CD4-positive, CD25-positive, alpha-beta regulatory T cell (primary cell): Measurements from ENCODE around the gene SAT1. TPM values are rescaled to one million over a fixed set of nuclear protein-coding genes. Genes with fewer than 3 reads are reported as not detected.

Source experiments
- ATAC-seq, 2 donors: fragments of 150-1000 bp; cut with Tn5 transposase; one replicate each; pipeline ENCODE4 v1.10.0; 2021; ENCODE audit warnings: low read depth in 2 of 2, moderate number of reproducible peaks in 2 of 2, moderate library complexity in 1 of 2
- DNase-seq, 3 donors: peaks; one replicate each; pipeline versions ENCODE4 v3.0.0 to v3.0.0-alpha.2; 2012 to 2022; ENCODE audit warnings: mixed read lengths in 1 of 3
- H3K27ac ChIP-seq: one replicate; pipeline ENCODE4 v1.7.0; 2013; ENCODE audit warnings: mild to moderate bottlenecking, low read length; ENCODE audit not compliant: insufficient read depth, poor library complexity, severe bottlenecking
- H3K27me3 ChIP-seq: one replicate; pipeline ENCODE4 v1.7.0; 2013; ENCODE audit warnings: low read length; ENCODE audit not compliant: control insufficient read depth, insufficient read depth
- H3K36me3 ChIP-seq: one replicate; pipeline ENCODE4 v1.7.0; 2013; ENCODE audit warnings: mild to moderate bottlenecking, low read length, moderate library complexity; ENCODE audit not compliant: control insufficient read depth, insufficient read depth
- H3K4me1 ChIP-seq: 2 replicates; pipeline ENCODE4 v1.7.0; 2013; ENCODE audit warnings: mild to moderate bottlenecking, low read length; ENCODE audit not compliant: insufficient read depth, control insufficient read depth, poor library complexity, severe bottlenecking
- H3K4me3 ChIP-seq: one replicate; pipeline ENCODE4 v1.7.0; 2013; ENCODE audit warnings: low read depth, mild to moderate bottlenecking, low read length, moderate library complexity
- H3K9me3 ChIP-seq, 2 experiments: 1 replicate in 1 of 2; 2 replicates in 1 of 2; pipeline ENCODE4 v1.7.0; 2013; ENCODE audit warnings: low read length in 2 of 2, mild to moderate bottlenecking in 1 of 2, moderate library complexity in 1 of 2; ENCODE audit not compliant: control insufficient read depth in 2 of 2
- H3K27ac Mint-ChIP-seq, 3 donors: one replicate each; pipeline ENCODE4 v1.8.0; 2020 to 2022; ENCODE audit warnings: mild to moderate bottlenecking in 3 of 3, mixed read lengths in 3 of 3, moderate library complexity in 2 of 3
- H3K27me3 Mint-ChIP-seq: one replicate; pipeline ENCODE4 v1.8.0; 2022; ENCODE audit warnings: mild to moderate bottlenecking, mixed read lengths
- H3K36me3 Mint-ChIP-seq: one replicate; pipeline ENCODE4 v1.8.0; 2020; ENCODE audit warnings: mixed read lengths
- H3K4me1 Mint-ChIP-seq, 4 donors: one replicate each; pipeline ENCODE4 v1.8.0; 2020 to 2022; ENCODE audit warnings: mixed read lengths in 4 of 4, mild to moderate bottlenecking in 1 of 4
- H3K4me3 Mint-ChIP-seq, 4 donors: one replicate each; pipeline ENCODE4 v1.8.0; 2020 to 2022; ENCODE audit warnings: mild to moderate bottlenecking in 4 of 4, mixed read lengths in 4 of 4, moderate library complexity in 3 of 4
- H3K9me3 Mint-ChIP-seq, 7 donors: one replicate each; pipeline ENCODE4 v1.8.0; 2020 to 2022; ENCODE audit warnings: mixed read lengths in 7 of 7, mild to moderate bottlenecking in 3 of 7, moderate library complexity in 2 of 7
- polyA plus RNA-seq, 4 donors: library from polyadenylated mRNA; unstranded; fragments of 300-500 nt; fragmentation: Illumina TruSeq; gene quantifications; one replicate each; pipeline ENCODE4 v1.2.3, GENCODE V29; 2021
- total RNA-seq: library from RNA; stranded (reverse); gene quantifications from one replicate; pipeline ENCODE4 v1.2.3, GENCODE V29; 2022

The SAT1 gene
- total and polyA plus RNA-seq, 5 donors from 2014 or later = 186 to 939 (median 282) TPM

- peaks cover 4% of the 10 kb centered on the region for H3K36me3 Mint-ChIP-seq
- peak overlapping the region in 1 of 3 donors; percentile 38 for H3K27ac Mint-ChIP-seq
Measured at GRCh38 chrX:23779025-23779424, 3.9 kb upstream of the SAT1 start.

GRCh38 chrX:23782455-23782854 lies 518 bp upstream of the SAT1 start:
- DNase-seq (no peak), ATAC-seq (no peak)
- Mint-ChIP-seq H3K4me1 (peaks cover 3 to 45% (median 18%) of the 10 kb centered on the region in 4 donors), H3K27me3 (no peaks in the 10 kb centered on the region), H3K9me3 (peaks cover 0 to 1% (median 0%) of the 10 kb centered on the region in 7 donors), H3K36me3 (peaks cover 17% of the 10 kb centered on the region), H3K27ac (peak overlapping the region; percentile 97 to 99 (median 97)), H3K4me3 (peak overlapping the region; percentile 92 to 99 (median 96))
- Histone ChIP-seq H3K27ac (peak overlapping the region; percentile 86), H3K36me3 (peaks cover 10% of the 10 kb centered on the region), H3K27me3 (no peaks in the 10 kb centered on the region), H3K4me3 (peak overlapping the region; percentile 62), H3K4me1 (peaks cover 19% of the 10 kb centered on the region), H3K9me3 (no peaks in the 10 kb centered on the region)

More at GRCh38 chrX:23779025-23779424, 3.9 kb upstream of the SAT1 start:
- Histone ChIP-seq H3K4me1 (peaks cover 13% of the 10 kb centered on the region), H3K4me3 (no peak overlapping the region), H3K27me3 (no peaks in the 10 kb centered on the region), H3K9me3 (no peaks in the 10 kb centered on the region), H3K36me3 (no peaks in the 10 kb centered on the region), H3K27ac (no peak overlapping the region)
- no peak overlapping the region for H3K4me3 Mint-ChIP-seq
- DNase-seq = no peak
- ATAC-seq = no peak
- no peaks in the 10 kb centered on the region for H3K27me3 Mint-ChIP-seq
- H3K9me3 Mint-ChIP-seq = no peaks in the 10 kb centered on the region
- H3K4me1 Mint-ChIP-seq = peaks cover 1 to 28% (median 9%) of the 10 kb centered on the region in 4 donors

GRCh38 chrX:23783589-23784469 lies 856 bp downstream of the SAT1 start:
- peak; percentile 4 to 52 (median 40) for DNase-seq
- ATAC-seq = no peak

GRCh38 chrX:23784470-23785331 lies 1.7 kb downstream of the SAT1 start:
- Histone ChIP-seq H3K9me3 (no peaks in the 10 kb centered on the region), H3K4me1 (peaks cover 19% of the 10 kb centered on the region), H3K36me3 (peaks cover 10% of the 10 kb centered on the region), H3K27me3 (no peaks in the 10 kb centered on the region), H3K4me3 (peak overlapping the region; percentile 95), H3K27ac (peak overlapping the region; percentile 86)
- peaks cover 8 to 47% (median 20%) of the 10 kb centered on the region in 4 donors for H3K4me1 Mint-ChIP-seq
- DNase-seq = peak in 1 of 3 donors; percentile 58
- H3K9me3 Mint-ChIP-seq = peaks cover 0 to 1% (median 0%) of the 10 kb centered on the region in 7 donors
- no peaks in the 10 kb centered on the region for H3K27me3 Mint-ChIP-seq
- H3K36me3 Mint-ChIP-seq = peaks cover 17% of the 10 kb centered on the region
- no peak for ATAC-seq
- H3K4me3 Mint-ChIP-seq = peak overlapping the region; percentile 92 to 99 (median 96)
- peak overlapping the region in 2 of 3 donors; percentile 77 to 97 for H3K27ac Mint-ChIP-seq

More at GRCh38 chrX:23783589-23784469, 856 bp downstream of the SAT1 start:
- H3K27me3 ChIP-seq = no peaks in the 10 kb centered on the region
- peaks cover 0 to 1% (median 0%) of the 10 kb centered on the region in 7 donors for H3K9me3 Mint-ChIP-seq
- peaks cover 8 to 45% (median 20%) of the 10 kb centered on the region in 4 donors for H3K4me1 Mint-ChIP-seq
- peaks cover 17% of the 10 kb centered on the region for H3K36me3 Mint-ChIP-seq
- H3K27ac ChIP-seq = peak overlapping the region; percentile 86
- peak overlapping the region; percentile 95 for H3K4me3 ChIP-seq
- peaks cover 19% of the 10 kb centered on the region for H3K4me1 ChIP-seq
- no peaks in the 10 kb centered on the region for H3K9me3 ChIP-seq
- H3K4me3 Mint-ChIP-seq = peak overlapping the region; percentile 92 to 99 (median 96)
- peak overlapping the region; percentile 96 to 97 (median 97) for H3K27ac Mint-ChIP-seq
- peaks cover 10% of the 10 kb centered on the region for H3K36me3 ChIP-seq
- H3K27me3 Mint-ChIP-seq = no peaks in the 10 kb centered on the region

- ATAC-seq = no peak
- H3K27me3 ChIP-seq = no peaks in the 10 kb centered on the region
- H3K9me3 ChIP-seq = no peaks in the 10 kb centered on the region
- Mint-ChIP-seq H3K36me3 (peaks cover 17% of the 10 kb centered on the region), H3K9me3 (peaks cover 0 to 1% (median 0%) of the 10 kb centered on the region in 7 donors), H3K4me3 (peak overlapping the region; percentile 92 to 99 (median 96)), H3K27me3 (no peaks in the 10 kb centered on the region), H3K4me1 (peaks cover 8 to 47% (median 20%) of the 10 kb centered on the region in 4 donors), H3K27ac (peak overlapping the region in 2 of 3 donors; percentile 2 to 97)
- H3K36me3 ChIP-seq = peaks cover 10% of the 10 kb centered on the region
- H3K4me3 ChIP-seq = peak overlapping the region; percentile 95
- peak overlapping the region; percentile 33 for H3K27ac ChIP-seq
- H3K4me1 ChIP-seq = peaks cover 19% of the 10 kb centered on the region
- DNase-seq = no peak
Measured at GRCh38 chrX:23785580-23785979, 2.6 kb downstream of the SAT1 start.

GRCh38 chrX:23786268-23786815 lies 3.4 kb downstream of the SAT1 start:
- peaks cover 8 to 44% (median 20%) of the 10 kb centered on the region in 4 donors for H3K4me1 Mint-ChIP-seq
- H3K27me3 Mint-ChIP-seq = no peaks in the 10 kb centered on the region
- peaks cover 17% of the 10 kb centered on the region for H3K36me3 Mint-ChIP-seq
- Histone ChIP-seq H3K27me3 (no peaks in the 10 kb centered on the region), H3K4me3 (no peak overlapping the region), H3K36me3 (peaks cover 10% of the 10 kb centered on the region), H3K9me3 (no peaks in the 10 kb centered on the region), H3K27ac (no peak overlapping the region), H3K4me1 (peaks cover 16% of the 10 kb centered on the region)
- H3K9me3 Mint-ChIP-seq = peaks cover 0 to 1% (median 0%) of the 10 kb centered on the region in 7 donors
- H3K4me3 Mint-ChIP-seq = peak overlapping the region in 3 of 4 donors; percentile 63 to 95 (median 63)
- DNase-seq = no peak
- ATAC-seq = no peak
- peak overlapping the region in 1 of 3 donors; percentile 20 for H3K27ac Mint-ChIP-seq

GRCh38 chrX:23787745-23788118 lies 4.8 kb downstream of the SAT1 start:
- no peak overlapping the region for H3K27ac Mint-ChIP-seq
- peaks cover 0 to 1% (median 0%) of the 10 kb centered on the region in 7 donors for H3K9me3 Mint-ChIP-seq
- no peaks in the 10 kb centered on the region for H3K9me3 ChIP-seq
- DNase-seq = no peak
- H3K4me1 Mint-ChIP-seq = peaks cover 8 to 31% (median 15%) of the 10 kb centered on the region in 4 donors
- H3K27me3 Mint-ChIP-seq = no peaks in the 10 kb centered on the region
- no peak for ATAC-seq
- peaks cover 7% of the 10 kb centered on the region for H3K4me1 ChIP-seq
- peaks cover 10% of the 10 kb centered on the region for H3K36me3 ChIP-seq
- H3K4me3 ChIP-seq = no peak overlapping the region
- H3K27me3 ChIP-seq = no peaks in the 10 kb centered on the region
- no peak overlapping the region for H3K4me3 Mint-ChIP-seq
- H3K36me3 Mint-ChIP-seq = peaks cover 17% of the 10 kb centered on the region
- H3K27ac ChIP-seq = no peak overlapping the region
